ENCODE data around the gene NONO.
A peak's percentile ranks its signal among the peaks of the same experiment; 100 is the strongest.
"Not testable (repeated sequence)": the region's sequence is repeated elsewhere in the genome, so short reads cannot be mapped to it uniquely, and the experiment has no call there.

NONO gene, protein sequence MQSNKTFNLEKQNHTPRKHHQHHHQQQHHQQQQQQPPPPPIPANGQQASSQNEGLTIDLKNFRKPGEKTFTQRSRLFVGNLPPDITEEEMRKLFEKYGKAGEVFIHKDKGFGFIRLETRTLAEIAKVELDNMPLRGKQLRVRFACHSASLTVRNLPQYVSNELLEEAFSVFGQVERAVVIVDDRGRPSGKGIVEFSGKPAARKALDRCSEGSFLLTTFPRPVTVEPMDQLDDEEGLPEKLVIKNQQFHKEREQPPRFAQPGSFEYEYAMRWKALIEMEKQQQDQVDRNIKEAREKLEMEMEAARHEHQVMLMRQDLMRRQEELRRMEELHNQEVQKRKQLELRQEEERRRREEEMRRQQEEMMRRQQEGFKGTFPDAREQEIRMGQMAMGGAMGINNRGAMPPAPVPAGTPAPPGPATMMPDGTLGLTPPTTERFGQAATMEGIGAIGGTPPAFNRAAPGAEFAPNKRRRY

GRCh38 chrX:71283403-71284143 is at the start of gene NONO:
NONO (plus strand) TSS chrX:71283635; CDS start chrX:71290638, 7,003 bp downstream.
- peak; percentile 99 for DNase-seq

DNA sequence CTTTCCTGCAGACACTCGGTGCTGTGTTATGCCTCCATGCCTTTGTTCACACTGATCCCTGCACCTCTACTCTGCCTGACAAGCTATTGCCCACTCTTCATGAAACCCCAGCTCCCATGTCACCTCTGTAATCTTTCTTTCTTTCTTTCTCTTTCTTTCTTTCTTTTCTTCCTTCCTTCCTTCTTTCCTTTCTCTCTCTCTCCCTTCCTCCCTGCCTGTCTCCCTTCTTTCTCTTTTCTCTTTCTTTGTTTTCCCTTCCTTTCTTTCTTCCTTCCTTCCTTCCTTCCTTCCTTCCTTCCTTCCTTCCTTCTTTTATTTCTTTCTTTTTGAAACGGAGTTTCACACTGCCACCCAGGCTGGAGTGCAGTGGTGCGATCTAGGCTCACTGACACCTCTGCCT is 48.0 kb upstream of the NONO start:
- DNase-seq, result no peak

DNA sequence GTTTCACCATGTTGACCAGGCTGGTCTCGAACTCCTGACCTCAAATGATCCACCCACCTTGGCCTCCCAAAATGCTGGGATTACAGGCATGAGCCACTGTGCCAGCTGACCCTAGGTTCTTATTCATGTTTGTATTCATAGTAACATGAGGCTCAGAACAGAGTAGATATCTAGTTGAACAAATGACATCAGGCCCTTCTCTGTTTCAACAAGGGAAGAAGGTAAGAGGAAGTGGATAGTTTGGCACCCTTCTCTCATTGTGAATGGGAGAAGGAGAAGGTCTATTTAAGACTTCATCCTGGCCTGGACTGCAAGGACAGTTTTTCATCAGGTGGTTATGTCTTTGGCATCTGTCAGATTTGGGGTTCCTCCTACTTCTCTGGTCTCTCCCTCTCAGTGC is 46.6 kb upstream of the NONO start:
- no peak for DNase-seq

GRCh38 chrX:71239781-71240180 is 43.7 kb upstream of the NONO start:
- DNase-seq, result no peak

DNA sequence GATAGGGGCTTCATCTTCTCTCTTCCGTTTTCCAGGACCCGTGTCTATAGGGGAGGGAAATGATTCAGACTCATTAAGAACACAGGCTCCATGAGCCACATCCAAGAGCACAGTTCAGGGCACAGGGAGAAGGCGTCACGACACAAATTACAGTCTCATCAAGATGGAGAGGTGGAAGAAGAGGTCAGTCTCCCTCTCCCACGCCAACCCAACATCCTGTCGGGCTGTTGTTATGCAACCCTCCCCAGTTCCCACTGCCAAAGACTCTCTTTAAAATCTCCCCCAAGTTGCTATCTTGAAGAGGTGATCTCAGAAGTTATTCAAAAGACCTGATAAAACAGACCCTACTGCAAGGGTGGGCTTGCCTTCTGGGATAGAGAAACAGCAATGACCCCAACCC is 42.1 kb upstream of the NONO start:
- no peak for DNase-seq

DNA sequence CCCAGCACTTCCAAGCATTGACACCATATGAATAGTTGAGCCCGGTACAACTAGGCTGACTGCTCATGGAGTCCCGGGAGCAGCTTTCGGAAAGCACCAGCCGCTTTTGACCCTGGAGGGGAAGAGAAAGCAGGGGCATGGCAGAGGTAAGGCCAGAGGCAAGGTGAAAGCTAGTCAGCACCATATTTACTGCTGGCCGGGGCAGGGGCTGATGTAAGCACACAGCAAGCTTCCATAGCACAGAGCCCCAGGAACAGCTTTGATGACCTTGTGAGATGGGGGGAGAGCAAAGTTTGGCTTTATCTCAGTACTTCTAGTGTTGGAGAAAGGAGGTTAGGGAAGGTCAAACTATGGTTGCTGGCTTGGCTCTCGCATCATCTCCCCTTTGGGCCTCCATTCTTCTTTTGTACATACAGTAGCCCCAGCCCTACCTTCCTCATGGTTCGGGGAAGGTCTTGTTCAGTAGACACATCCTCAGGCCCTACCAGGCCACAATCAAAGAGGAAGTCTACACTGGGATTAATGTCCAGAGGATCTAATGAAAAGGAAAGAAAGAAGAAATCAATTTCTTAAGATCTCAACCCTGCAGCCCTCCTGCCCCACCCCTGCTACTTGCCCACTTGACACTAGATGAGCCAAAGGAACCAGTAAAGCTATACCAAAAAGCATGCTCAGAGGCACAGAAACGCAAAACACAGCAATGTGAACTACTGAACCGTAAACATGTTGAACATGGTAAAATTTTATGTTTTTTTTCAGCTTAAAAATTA is 38.9 kb upstream of the NONO start:
- no peak for DNase-seq

DNA sequence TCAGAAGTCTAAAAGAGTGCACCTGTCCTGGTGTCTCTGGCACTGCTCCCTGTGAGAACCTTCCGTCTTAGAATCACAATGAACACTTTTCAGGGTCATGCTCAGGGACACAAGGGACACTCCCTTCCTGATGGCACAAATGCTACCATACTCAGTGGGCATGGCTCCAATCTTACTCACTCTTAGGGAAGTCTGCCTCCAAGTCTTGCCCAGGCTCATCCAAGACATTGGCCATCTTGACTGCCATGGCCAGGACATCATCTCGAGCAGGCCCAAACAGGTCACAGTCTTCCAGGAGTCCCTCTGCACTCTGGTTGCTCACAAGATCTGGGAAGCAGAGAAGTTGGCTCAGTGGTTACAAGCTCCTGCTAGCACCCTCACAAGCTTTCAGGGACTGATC is 38.3 kb upstream of the NONO start:
- no peak for DNase-seq

DNA sequence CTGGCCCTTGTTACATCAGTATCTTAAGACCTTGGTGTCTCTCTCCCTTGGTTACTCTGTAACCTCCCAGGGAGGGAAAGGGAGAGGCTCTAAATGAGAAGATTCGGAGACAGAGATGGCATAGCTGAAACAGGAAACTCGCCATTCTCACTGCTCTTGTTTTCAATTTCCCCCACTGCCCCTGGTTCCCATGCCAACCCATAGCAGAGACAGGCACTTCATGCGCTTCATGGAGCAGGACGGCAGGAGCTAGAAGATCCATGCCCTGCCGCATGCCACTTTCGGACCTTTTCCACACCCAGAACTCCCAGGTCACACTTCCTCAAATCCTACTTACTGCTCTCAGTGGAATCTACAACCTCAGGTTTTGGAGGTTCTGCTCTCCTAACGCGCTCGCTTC is 32.6 kb upstream of the NONO start:
- DNase-seq, result no peak

DNA sequence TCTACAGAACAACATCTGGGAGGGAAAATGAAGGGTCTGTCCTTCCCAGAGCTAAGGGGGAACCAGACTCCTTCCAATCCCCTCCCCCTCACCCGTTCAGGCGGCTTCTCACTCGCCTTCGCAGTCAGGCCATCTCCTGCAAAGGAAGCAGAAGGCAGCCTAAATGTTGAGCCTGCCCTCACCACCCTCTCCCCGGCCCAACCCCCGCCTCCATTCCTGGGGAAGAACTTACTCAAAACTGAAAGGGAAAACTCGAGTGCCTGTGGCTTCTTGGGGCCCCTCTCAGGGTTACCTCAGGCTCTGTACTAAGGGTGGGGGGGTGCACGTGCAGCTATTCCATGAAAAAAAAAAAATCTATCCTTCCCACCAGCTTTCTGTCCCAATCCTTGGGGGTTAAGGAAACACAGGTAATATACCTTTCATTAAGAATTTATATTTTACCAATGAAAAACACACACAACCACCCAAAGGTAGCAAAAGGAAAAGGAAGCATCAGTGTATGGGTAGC is 31.9 kb upstream of the NONO start:
- DNase-seq, result no peak

DNA sequence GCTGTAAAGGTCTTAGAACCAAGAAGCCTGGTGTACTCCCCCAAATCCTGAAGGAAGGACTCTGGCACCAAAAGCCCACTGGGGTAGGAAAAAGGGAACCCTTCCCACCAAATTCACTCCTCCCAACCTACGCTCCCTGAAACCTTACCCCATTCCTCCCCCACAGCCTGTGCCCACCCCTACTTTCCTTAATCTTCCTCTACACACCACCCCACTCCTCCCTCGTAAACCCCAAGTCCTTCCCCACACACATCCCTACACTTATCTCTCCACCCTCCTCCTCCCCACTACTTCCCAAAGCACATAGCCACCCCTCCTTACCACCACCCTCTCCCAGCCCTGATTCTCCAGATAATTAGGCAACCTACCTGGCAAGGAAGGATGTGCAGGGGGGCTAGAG is 31.2 kb upstream of the NONO start:
- DNase-seq, result no peak

DNA sequence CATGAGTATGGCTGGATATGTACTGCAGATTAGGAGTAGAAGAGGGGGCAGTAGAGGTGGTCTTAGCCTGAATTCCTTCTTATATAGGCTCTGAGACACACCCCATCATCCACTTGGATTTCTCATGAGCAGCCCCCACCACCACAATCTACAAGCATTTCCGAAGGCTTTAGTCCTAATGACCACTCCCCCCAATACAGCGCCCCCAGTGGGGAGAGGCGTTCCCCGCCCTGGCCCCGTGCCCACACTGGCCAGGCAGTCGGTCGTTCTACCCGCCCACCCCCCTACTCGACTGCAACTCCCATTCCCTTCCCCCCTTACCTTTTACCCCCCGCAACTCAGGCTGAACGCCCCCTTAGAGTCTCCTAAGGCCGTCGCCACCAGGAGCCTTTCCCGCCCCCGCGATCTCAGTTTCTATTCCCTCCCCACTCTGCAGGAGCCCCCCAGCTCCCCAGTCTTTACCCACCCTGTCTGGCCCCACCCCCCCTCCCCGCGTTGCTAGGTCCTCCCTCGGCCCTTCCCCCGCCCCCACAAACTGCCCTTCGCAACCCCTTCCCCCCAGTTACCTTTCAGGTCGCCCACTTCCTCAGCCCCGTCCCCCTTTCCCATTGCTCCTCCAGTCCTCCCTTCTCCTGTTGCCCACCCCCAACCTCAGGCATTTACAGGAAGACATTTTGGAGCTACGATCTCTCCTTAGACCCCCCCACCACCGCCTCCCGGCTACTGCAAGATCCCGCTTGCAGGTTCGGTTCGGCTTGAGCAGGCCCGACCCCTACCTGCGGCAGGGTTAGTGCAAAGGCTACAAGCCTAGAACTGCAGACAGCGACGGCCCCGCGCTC is 30.0 kb upstream of the NONO start:
- peak; percentile 19 for DNase-seq

- DNase-seq, result peak; percentile 88
Measured at GRCh38 chrX:71254092-71254963, 29.1 kb upstream of the NONO start, which contains the start of gene ZMYM3. ZMYM3 (minus strand) TSS chrX:71254140; CDS start chrX:71253255, 885 bp downstream.

GRCh38 chrX:71256051-71256450 is 27.4 kb upstream of the NONO start:
- DNase-seq, result no peak

DNA sequence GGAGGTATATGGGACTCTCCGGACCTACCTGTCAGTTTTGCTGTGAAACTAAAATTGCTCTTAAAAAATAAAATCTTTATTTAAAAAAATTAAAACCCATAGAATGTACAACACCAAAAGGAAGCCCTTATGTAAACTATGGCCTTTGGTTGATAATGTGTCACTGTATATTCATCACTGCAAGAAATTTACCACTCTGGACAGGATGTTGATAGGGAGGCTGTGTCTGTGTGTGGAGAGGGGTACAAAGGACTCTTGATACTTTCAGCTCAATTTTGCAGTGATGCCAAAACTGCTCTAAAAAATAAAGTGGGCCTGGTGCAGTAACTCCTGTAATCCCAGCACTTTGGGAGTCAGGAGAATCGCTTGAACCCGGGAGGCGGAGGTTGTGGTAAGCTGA is 26.6 kb upstream of the NONO start:
- DNase-seq, result no peak

- DNase-seq, result not testable (repeated sequence)
Measured at GRCh38 chrX:71268624-71269023, 14.8 kb upstream of the NONO start.

- DNase-seq, result no peak
Measured at GRCh38 chrX:71269801-71270395, 13.5 kb upstream of the NONO start.

DNA sequence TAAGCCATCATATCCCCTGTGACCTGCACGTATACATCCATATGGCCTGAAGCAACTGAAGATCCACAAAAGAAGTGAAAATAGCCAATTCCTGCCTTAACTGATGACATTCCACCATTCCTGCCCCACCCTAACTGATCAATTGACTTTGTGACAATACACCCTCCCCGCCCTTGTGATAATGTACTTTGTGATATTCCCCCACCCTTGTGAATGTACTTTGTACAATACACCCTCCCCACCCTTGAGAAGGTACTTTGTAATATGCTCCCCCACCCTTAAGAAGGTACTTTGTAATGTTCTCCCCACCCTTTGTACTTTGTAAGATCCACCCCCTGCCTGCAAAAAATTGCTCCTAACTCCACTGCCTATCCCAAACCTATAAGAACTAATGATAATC is 11.1 kb upstream of the NONO start:
- DNase-seq, result not testable (repeated sequence)

DNA sequence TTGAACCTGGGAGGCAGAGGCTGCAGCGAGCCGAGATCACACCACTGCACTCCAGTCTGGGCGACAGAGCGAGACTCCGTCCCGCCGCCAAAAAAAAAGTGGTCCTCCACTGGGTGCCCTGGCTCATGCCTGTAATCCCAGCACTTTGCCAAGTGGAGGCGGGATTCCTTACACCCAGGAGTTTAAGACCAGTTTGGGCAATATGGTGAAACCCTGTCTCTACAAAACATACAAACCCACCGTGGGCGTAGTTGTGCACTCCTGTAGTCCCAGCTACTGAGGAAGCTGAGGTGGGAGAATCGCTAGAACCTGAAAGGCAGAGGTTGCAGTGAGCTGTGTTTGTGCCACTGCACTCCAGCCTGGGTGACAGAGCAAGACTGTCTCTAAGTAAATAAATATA is 2.1 kb upstream of the NONO start:
- not testable (repeated sequence) for DNase-seq

DNA sequence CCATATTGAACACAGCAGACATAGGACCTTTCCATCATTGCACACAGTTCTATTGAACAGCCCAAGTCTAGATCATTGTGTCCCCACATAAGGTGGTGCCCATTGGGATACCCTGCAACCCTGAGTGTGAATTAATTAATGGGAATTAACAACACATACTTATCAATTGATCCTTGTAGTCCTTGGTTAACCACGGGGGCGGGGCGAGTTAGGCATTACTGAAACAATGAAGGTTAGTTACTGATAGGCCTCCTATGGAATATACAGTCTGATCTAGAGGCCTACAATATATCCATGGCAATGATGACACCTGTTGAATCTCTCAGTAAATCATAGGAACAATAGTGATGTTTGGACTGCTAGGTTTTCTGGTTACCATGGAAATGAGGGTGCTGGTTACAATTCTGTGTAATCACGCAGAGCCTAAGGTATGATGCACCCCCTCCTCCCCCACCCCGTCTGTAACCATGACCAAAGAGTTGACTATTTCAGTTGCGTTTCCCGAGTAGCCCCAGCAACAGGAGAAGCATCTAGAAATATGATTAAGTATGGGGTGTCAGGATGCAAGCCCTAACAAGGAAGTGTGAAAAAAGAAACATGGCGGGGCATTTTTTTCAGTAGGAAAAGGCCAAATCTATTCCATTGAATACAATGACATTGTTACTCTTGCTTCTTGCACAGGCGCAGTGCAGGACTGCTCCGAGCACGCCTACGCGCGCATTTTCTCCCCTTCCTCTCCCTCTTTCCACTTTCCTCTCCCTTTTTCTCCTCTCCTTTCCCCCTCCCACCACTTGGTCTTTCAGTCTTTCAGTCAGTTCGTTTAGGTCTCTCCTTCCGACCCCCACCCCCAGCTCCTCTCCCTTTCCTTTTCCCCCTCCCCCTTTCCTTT is 677 bp upstream of the NONO start:
- DNase-seq, result no peak

GRCh38 chrX:71285929-71286328 is 2.5 kb downstream of the NONO start:
- DNase-seq, result no peak
